ENCODE measurements around the gene MAGEC3.
"Not testable (repeated sequence)": the region's sequence is repeated elsewhere in the genome, so short reads cannot be mapped to it uniquely, and the experiment has no call there.

Gene MAGEC3

DNA sequence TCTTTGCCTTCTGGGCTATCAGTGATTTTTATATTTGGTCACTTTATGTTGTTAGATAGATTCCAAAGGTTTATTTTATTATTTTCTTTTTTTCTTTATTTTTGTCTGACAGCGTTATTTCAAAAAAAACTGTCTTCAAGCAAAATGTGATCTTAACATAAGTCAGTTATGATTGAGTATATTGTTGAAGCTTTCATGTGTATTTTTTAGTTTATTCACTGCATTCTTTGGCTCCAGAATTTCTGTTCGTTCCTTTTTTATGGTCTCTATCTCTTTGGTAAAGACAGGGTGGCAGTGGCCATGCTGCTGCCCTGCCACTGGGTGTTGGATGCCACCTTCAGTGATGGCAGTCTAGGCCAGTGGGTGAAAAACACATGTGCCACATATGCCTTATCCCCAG lies at the start of gene MAGEC3:
TSS of gene MAGEC3 (plus strand) at position 301 of the 400 bp plus-strand sequence. CDS start at position 301, 0 bp downstream.
- no peak for DNase-seq

- no peak for DNase-seq
Measured at GRCh38 chrX:141791856-141792255, 46.3 kb upstream of the MAGEC3 start.

- no peak for DNase-seq
Measured at GRCh38 chrX:141811438-141811837, 26.7 kb upstream of the MAGEC3 start.

- no peak for DNase-seq
Measured at GRCh38 chrX:141814213-141814857, 23.8 kb upstream of the MAGEC3 start.

- no peak for DNase-seq
Measured at GRCh38 chrX:141815904-141816303, 22.2 kb upstream of the MAGEC3 start.

DNA sequence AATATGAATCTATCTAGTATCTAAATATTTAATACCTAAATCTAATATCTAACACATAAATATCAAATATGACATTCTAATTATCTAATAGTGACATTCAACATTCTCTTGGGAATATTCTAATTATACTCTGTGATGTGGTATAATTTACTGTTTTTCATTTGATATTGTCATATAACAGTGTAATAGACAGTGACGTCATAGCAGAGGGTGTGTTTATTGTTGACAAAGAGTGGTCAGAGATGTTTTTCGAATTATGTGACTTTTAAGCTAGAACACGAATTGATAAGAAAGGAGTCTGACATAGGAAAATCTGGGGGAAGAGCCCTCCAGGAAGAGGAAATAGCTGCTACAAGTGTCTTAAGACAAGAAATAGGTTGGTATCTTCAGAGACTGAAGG lies 5.9 kb upstream of the MAGEC3 start:
- DNase-seq = no peak

DNA sequence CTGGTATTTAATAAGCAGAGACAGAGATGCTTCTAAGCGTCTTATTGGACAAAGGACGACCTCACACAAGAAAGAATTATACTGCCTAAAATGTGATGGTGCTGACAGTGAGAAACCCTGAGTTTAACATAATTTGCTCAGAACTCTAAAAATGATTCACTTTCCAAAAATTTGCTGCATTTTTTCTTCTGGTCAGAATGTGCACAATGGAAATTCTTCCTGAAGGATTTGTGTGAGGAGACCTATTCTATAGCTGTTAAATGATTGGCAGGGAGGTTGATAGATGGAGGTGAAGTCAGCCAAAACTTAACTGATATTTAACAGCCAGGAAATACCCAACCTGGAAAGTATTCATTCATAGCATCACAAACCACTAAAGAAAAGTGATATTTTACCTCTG lies 1.7 kb downstream of the MAGEC3 start:
- no peak for DNase-seq

- no peak for DNase-seq
Measured at GRCh38 chrX:141857479-141857878, 19.4 kb downstream of the MAGEC3 start.

GRCh38 chrX:141879616-141880015 lies 41.5 kb downstream of the MAGEC3 start:
- DNase-seq = no peak

DNA sequence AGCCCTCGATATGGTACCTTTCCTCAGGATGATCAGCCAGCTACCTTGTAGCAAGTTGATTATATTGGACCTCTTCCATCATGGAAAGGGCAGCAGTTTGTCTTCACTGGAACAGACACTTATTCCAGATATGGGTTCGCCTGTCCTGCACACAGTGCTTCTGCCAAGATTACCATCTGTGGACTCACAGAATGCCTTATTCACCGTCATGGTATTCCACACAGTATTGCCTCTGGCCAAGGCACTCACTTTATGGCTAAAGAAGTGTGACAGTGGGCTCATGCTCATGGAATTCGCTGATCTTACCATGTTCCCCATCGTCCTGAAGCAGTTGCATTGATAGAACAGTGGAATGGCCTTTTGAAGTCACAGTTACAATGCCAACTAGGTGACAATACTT lies 50.7 kb downstream of the MAGEC3 start:
- DNase-seq = not testable (repeated sequence)

DNA sequence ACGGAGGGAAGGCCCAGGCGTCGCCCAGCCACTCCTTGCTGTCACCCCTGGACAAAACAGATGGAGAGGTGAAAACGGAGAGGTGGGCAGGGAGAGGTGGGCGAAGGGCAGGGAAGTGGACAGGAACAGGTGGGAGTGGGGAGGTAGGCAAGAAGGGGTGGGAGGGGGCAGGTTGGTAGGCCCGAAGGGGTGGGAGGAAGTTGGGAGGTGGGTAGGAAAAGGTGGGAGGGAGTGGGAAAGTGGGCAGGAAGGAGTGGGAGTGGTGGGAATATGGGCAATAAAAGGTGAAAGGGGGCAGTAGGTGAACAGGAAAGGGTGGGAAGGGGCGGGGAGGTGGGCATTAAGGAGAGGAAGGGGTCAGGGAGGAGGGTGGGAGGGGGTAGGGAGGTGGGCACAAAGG lies 56.6 kb downstream of the MAGEC3 start:
- DNase-seq = no peak

DNA sequence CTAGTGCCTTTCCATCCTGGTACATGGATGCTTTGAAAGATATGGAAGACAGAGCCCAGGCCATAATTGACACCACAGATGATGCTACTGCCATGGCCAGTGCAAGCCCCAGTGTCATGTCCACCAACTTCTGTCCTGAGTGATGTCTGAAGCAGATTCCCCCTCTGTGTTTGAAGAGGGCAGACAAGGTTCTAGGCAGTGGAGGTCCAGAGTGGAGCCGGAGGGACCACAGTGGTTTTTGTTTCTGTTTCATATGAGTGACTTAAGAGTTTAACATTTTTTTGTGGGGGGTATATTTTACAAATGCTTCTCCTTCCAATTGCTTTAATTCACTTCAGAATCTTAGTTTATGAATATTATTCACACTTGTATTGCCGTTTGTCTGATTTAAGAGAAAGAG lies 59.6 kb downstream of the MAGEC3 start:
- DNase-seq = no peak

- no peak for DNase-seq
Measured at GRCh38 chrX:141902366-141902765, 64.2 kb downstream of the MAGEC3 start.

DNA sequence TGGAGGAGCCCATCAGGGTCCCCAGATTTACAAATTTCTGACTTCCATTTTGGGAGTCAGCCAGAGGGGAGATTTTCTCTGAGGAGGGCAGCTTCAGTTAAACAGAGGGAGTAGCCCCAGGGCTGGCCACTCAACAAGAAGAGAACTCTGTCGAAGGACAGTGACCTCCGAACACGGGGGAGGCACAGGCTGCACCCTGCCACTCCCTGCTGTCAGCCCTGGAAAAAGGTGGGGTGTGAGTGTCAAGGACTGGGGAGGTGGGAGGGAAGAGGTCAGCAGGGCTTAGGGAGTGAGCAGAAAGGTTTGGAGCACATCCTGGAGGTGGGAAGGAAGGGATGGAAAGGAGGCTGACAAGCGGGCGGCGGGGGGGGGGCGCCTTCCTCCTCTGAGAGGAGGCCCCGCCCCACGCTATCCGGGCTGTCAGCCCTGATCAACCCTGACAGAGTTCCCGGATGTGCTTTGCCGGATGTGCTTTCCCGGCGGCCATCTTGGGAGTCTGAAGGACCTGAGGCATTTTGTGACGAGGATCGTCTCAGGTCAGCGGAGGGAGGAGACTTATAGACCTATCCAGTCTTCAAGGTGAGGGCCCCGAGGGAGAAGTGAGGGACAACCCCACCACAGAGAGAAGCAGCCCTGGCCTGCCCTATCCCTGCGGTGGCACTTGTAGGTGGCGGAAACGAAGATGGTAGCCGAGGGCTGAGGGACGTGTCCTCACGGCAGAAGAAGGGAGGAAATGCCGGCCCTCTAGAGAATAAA lies 65.5 kb downstream of the MAGEC3 start, which contains the start of gene MAGEC1:
TSS of gene MAGEC1 (plus strand) at position 495 of the 756 bp plus-strand sequence. CDS start 1,179 bp downstream, outside the sequence.
- DNase-seq = no peak

GRCh38 chrX:141904262-141904661 lies 66.1 kb downstream of the MAGEC3 start:
- DNase-seq = no peak

GRCh38 chrX:141917801-141918200 lies 79.7 kb downstream of the MAGEC3 start:
- no peak for DNase-seq

DNA sequence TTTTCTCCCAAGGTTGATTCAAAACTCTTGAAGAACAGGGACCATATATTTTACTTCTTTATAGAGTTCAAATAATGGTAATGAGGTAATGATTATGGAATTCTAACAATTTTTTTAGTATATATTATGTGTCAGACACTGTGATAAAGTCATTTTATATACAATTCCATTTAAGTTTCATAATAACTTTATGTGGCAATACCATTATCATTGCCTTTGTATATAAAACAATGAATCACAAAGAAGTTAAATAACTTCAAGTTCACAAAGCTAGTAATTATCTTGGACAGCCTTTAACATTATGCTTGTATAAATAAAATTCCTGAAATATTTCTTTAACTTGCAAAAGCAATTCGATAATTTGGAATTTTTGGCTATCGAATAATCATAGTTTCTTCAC lies 86.2 kb downstream of the MAGEC3 start:
- no peak for DNase-seq

DNA sequence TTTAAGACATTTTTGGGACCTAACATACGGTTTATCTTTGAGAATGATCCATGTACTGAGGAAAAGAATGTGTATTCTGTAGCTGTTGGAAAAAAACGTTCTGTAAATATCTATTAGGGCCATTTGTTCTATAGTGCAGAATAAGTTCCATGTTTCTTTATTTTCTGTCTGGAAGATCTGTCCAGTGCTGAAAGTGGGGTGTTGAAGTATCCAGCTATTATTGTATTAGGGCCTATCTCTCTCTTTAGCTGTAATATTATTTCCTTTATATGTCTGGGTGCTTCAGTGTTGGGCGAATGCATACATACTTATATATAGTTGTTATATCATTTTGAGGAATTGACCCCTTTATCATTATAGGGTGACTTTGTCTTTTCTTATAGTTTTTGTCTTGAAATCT lies 90.3 kb downstream of the MAGEC3 start:
- DNase-seq = no peak

DNA sequence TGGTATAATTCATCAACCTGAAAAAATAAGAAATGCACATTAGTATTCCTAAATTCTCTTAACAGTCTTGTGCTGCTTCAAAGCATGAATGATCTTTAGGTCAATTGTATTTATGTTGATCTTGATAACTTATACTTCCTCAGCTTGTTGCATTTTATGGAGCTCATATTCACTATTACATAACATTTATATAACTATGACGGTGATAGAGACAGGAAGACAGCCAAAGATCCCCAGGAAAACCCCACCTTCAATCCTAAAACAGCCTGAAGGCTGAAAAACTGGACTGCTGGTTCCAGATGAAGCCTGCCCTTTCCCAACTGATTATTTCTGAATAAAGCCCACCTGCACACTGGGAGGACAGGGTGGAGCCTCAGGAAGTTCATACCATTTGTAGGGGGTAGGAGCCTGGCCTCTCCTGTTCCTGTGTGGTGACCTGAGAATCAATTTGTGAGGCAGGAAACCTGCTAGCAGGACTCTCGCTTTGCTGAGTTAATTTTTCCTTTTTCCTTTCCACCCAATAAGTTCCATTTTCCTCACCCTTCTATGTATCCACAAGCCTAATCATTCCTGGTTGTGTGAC lies 96.0 kb downstream of the MAGEC3 start:
- no peak for DNase-seq

GRCh38 chrX:141935645-141936044 lies 97.5 kb downstream of the MAGEC3 start:
- no peak for DNase-seq

- no peak for DNase-seq
Measured at GRCh38 chrX:141936080-141936479, 98.0 kb downstream of the MAGEC3 start.

DNA sequence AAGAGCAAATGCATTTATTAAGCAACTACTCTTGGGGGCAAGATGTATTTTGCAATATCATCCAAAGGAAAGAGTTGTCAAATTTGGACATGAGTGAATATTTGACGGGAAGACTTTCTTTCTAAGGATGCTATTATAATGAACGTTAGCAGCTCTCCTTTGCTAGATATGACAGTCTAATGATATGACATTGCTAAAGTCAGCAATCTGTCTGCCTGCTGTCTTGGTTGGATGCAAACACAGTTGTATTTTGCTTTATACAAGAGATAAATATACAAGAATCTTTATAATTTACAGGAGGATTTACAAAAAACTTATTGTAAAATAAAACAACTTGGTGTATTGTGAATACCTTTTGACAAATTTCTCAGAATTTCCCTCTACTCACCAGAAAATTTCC lies 103.1 kb downstream of the MAGEC3 start:
- DNase-seq = no peak

GRCh38 chrX:141945426-141945825 lies 107.3 kb downstream of the MAGEC3 start:
- no peak for DNase-seq

- no peak for DNase-seq
Measured at GRCh38 chrX:141947350-141947749, 109.2 kb downstream of the MAGEC3 start.

Data from NCI-H345 (cell line).